NB4 (cell line): ENCODE data around the gene TRAPPC6A.

Source experiments
- POLR2A ChIP-seq: IDR thresholded peaks from 2 replicates; pipeline ENCODE4 v1.6.1; 2011; ENCODE audit warnings: mild to moderate bottlenecking; ENCODE audit not compliant: insufficient read length; ENCODE audit errors: extremely low read depth
- TF ChIP-seq, protein P1 (sequence below): IDR thresholded peaks from one replicate; pipeline ENCODE4 v1.5.1; 2012; ENCODE audit warnings: low read depth, low read length

DNA sequence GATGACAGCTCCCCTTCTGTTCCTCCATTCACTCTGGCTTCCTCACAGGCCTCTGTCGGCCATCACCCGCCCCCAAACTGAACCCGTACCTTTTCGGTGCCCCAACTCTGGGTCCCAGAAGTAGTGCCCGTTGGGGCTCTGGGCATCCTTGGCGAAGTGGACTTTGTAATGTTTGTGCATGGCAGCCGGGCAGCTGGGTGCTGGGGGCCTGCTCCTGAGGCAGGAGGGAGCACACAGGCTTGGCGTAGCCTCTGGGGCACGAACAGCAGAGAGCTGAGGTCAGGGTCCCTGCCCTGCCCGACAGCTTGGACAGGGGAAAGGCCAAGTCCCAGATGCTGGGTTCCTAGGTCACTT lies 18.1 kb downstream of the TRAPPC6A start:
- TF ChIP-seq, protein P1, sequence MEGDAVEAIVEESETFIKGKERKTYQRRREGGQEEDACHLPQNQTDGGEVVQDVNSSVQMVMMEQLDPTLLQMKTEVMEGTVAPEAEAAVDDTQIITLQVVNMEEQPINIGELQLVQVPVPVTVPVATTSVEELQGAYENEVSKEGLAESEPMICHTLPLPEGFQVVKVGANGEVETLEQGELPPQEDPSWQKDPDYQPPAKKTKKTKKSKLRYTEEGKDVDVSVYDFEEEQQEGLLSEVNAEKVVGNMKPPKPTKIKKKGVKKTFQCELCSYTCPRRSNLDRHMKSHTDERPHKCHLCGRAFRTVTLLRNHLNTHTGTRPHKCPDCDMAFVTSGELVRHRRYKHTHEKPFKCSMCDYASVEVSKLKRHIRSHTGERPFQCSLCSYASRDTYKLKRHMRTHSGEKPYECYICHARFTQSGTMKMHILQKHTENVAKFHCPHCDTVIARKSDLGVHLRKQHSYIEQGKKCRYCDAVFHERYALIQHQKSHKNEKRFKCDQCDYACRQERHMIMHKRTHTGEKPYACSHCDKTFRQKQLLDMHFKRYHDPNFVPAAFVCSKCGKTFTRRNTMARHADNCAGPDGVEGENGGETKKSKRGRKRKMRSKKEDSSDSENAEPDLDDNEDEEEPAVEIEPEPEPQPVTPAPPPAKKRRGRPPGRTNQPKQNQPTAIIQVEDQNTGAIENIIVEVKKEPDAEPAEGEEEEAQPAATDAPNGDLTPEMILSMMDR: no peak
- TF ChIP-seq POLR2A: no peak
